NCI-H1694 (cell line): ENCODE results near the gene DMTF1.
"Not testable (repeated sequence)": the region's sequence is repeated elsewhere in the genome, so short reads cannot be mapped to it uniquely, and the experiment has no call there.

ENCODE experiments used
- DNase-seq: peaks from one replicate; lab custom pipeline; 2025; lab: John Stamatoyannopoulos, UW

DMTF1 gene

DNA sequence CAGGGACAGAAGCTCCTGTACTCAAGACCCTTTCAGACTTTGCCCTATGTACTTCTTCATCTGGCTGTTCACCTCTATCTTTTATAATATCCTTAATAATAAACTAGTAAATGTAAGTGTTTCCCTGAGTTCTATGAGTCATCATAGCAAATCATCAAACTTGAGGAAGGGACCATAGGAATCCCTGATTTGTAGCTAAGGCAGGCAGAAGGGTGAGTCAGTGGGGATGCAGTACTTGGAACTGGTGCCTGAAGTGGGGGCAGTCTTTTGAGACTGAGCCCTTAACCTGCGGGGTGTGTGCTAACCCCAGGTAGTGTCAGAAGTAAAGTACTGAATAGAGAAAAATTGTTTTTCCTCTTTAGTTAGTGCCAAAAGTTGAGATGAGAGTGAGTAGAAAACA, 73.4 kb downstream of the DMTF1 start:
- no peak for DNase-seq

- no peak for DNase-seq
Observed at GRCh38 chr7:87226495-87226894, 74.2 kb downstream of the DMTF1 start.

DNA sequence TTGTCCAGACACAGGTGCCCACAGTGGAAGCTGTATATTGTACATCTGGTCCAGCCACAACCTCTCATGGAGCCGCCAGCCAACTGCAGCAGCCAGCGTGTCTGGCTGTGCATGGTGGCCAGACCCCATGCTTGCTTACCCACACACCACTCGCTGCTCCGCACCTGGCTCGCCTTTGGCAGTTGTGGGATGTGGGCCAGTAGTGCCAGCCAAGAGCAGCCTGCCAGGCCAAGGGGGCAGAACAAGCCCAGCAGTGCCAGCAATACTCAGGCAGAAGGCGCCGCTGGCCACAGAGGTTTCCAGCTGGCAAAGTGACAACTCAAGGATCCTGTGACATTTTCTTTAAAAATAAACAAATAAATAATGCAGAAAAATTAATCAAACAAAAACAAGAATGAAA, 79.0 kb downstream of the DMTF1 start:
- DNase-seq: no peak

DNA sequence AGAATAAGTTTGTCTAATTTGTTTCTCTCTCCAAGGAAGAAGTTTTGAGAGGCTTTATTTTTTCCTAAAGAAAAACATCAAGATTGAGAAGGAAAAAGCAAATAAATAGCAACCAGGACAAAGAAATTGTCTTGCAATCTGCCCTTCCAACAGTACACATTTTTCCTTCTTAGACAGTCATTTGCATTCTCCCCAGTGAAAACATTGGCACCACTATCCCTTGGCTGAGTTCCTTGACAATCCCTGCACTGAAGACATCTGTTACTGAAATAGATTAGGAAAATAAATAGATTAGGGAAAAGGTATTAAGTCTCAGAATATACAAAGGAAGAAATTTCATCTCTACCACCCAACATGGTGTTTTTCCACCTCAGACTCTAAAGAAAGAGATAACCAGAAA, 79.5 kb downstream of the DMTF1 start:
- DNase-seq: no peak

DNA sequence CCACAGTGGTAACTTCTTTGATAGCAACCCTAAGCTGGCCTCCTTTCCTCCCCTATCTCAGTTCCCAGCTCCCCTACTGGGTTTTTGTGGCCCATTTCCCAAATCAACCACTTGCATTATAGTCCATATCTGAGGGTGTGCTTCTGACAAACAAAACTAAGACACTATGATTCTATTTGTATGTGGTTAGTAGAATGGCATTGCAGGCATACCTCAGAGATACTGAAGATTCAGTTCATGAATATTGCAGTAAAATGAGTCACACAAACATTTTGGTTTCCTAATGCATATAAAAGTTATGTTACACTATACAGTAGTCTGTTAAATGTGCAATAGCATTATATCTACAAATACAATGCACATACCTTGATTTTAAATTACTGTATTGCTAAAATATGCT, 82.7 kb downstream of the DMTF1 start:
- DNase-seq: no peak

DNA sequence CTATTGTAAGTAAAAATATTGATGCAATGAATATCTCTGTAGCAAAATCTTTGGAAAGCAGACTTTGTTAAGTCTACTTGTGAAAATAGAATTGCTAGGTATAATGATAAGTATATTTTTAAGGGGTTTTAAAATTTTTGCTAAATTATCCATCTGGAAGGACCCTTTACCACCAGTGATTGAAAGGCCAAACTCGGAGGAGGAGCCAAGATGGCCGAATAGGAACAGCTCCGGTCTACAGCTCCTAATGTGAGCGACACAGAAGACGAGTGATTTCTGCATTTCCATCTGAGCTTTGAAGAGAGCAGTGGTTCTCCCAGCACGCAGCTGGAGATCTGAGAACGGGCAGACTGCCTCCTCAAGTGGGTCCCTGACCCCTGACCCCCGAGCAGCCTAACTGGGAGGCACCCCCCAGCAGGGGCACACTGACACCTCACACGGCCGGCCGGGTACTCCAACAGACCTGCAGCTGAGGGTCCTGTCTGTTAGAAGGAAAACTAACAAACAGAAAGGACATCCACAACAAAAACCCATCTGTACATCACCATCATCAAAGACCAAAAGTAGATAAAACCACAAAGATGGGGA, 86.3 kb downstream of the DMTF1 start:
- DNase-seq: not testable (repeated sequence)

DNA sequence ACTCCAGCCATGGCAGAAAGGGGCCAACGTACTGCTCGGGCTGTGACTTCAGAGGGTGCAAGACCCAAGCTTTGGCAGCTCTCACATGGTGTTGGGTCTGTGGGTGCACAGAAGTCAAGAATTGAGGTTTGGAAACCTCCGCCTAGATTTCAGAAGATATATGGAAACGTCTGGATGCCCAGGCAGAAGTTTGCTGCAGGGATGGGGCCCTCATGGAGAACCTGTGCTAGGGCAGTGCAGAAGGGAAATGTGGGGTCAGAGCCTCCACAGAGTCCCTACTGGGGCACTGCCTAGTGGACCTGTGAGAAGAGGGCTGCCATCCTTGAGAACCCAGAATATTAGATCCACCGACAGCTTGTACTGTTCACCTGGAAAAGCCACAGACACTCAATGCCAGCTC, 93.4 kb downstream of the DMTF1 start:
- DNase-seq: not testable (repeated sequence)
